Neural progenitor cell (in vitro differentiated cells): Measurements from ENCODE around the gene ASXL1. TPM values are rescaled to one million over a fixed set of nuclear protein-coding genes. Genes with fewer than 3 reads are reported as not detected.

Source experiments
- DNase-seq: peaks from one replicate; pipeline ENCODE4 v3.0.0-alpha.2; 2016; ENCODE audit warnings: low spot score
- H2AFZ ChIP-seq: fragments of 200-600 bp; sonication (generic); replicated peaks from 2 replicates; pipeline ENCODE4 v1.6.1; 2016; ENCODE audit warnings: antibody characterized with exemption
- H3F3A ChIP-seq: fragments of 200-600 bp; sonication (generic); 2 replicates; pipeline ENCODE4 v1.6.1; 2016; ENCODE audit warnings: antibody characterized with exemption, low read depth
- H3K27ac ChIP-seq: fragments of 200-600 bp; sonication (generic); 2 replicates; pipeline ENCODE4 v1.5.1; 2016; ENCODE audit warnings: mild to moderate bottlenecking
- H3K27me3 ChIP-seq: fragments of 200-600 bp; sonication (generic); 2 replicates; pipeline ENCODE4 v1.6.1; 2016; ENCODE audit warnings: mild to moderate bottlenecking, moderate library complexity
- H3K36me3 ChIP-seq: fragments of 200-600 bp; sonication (generic); 2 replicates; pipeline ENCODE4 v1.5.1; 2016
- H3K4me1 ChIP-seq: fragments of 200-600 bp; sonication (generic); 2 replicates; pipeline ENCODE4 v1.6.1; 2016; ENCODE audit warnings: mixed run types
- H3K4me2 ChIP-seq: fragments of 200-600 bp; sonication (generic); 2 replicates; pipeline ENCODE4 v1.6.1; 2016
- H3K4me3 ChIP-seq: fragments of 200-600 bp; sonication (generic); 2 replicates; pipeline ENCODE4 v1.5.1; 2016
- H3K79me2 ChIP-seq: fragments of 200-600 bp; sonication (generic); 2 replicates; pipeline ENCODE4 v1.6.1; 2016; ENCODE audit warnings: low read depth
- H3K9ac ChIP-seq: fragments of 200-600 bp; sonication (generic); 2 replicates; pipeline ENCODE4 v1.6.1; 2016
- H3K9me3 ChIP-seq: fragments of 200-600 bp; sonication (generic); 2 replicates; pipeline ENCODE4 v1.5.1; 2016; ENCODE audit warnings: low read depth
- H4K20me1 ChIP-seq: fragments of 200-600 bp; sonication (generic); 2 replicates; pipeline ENCODE4 v1.6.1; 2016; ENCODE audit warnings: low read depth
- H3K27ac Mint-ChIP-seq: 3 replicates; pipeline ENCODE4 v1.8.0; 2021; ENCODE audit warnings: mixed read lengths
- H3K27me3 Mint-ChIP-seq: 2 replicates; pipeline ENCODE4 v1.8.0; 2022; ENCODE audit warnings: low read depth, mild to moderate bottlenecking, inconsistent platforms, moderate library complexity, mixed read lengths; ENCODE audit not compliant: insufficient read depth
- H3K36me3 Mint-ChIP-seq: 3 replicates; pipeline ENCODE4 v1.8.0; 2021; ENCODE audit warnings: mixed read lengths
- H3K4me1 Mint-ChIP-seq: 3 replicates; pipeline ENCODE4 v1.8.0; 2021; ENCODE audit warnings: mixed read lengths
- H3K4me3 Mint-ChIP-seq: 3 replicates; pipeline ENCODE4 v1.8.0; 2021; ENCODE audit warnings: mild to moderate bottlenecking, moderate library complexity, mixed read lengths
- H3K9me3 Mint-ChIP-seq: 3 replicates; pipeline ENCODE4 v1.8.0; 2020; ENCODE audit warnings: mixed read lengths
- EZH2 ChIP-seq: fragments of 200-600 bp; sonication (generic); IDR thresholded peaks from 2 replicates; pipeline ENCODE4 v1.6.1; 2017; ENCODE audit warnings: antibody characterized with exemption, mild to moderate bottlenecking, moderate library complexity
- EZH2phosphoT487 ChIP-seq: fragments of 200-600 bp; sonication (generic); IDR thresholded peaks from 2 replicates; pipeline ENCODE4 v1.6.1; 2017; ENCODE audit warnings: antibody characterized with exemption
- total RNA-seq: library from RNA; depleted of rRNA; stranded (reverse); fragments of >200 nt; gene quantifications from 2 replicates; pipeline ENCODE4 v1.2.3, GENCODE V29; 2015; ENCODE audit warnings: low replicate concordance
- TF ChIP-seq, protein P1 (sequence below): fragments of 200-600 bp; sonication (generic); IDR thresholded peaks from 2 replicates; pipeline ENCODE4 v1.5.1; 2017; ENCODE audit warnings: antibody characterized with exemption, mild to moderate bottlenecking

Gene ASXL1
- total RNA-seq, 1 donor from 2014 or later, result 48.2 TPM

GRCh38 chr20:32474967-32475811 is 117.1 kb downstream of the ASXL1 start:
- Histone ChIP-seq H4K20me1 (peaks cover 91% of the 10 kb centered on the region), H3K4me2 (peak overlapping the region; percentile 62), H3K79me2 (peaks cover 74% of the 10 kb centered on the region), H3F3A (peaks cover 29% of the 10 kb centered on the region), H2AFZ (no peak overlapping the region), H3K27ac (peak overlapping the region; percentile 49), H3K27me3 (no peaks in the 10 kb centered on the region), H3K9ac (no peak overlapping the region), H3K36me3 (no peaks in the 10 kb centered on the region), H3K4me1 (peaks cover 51% of the 10 kb centered on the region), H3K4me3 (peak overlapping the region; percentile 2), H3K9me3 (no peaks in the 10 kb centered on the region)
- TF ChIP-seq EZH2phosphoT487, result no peak
- TF ChIP-seq, protein P1, sequence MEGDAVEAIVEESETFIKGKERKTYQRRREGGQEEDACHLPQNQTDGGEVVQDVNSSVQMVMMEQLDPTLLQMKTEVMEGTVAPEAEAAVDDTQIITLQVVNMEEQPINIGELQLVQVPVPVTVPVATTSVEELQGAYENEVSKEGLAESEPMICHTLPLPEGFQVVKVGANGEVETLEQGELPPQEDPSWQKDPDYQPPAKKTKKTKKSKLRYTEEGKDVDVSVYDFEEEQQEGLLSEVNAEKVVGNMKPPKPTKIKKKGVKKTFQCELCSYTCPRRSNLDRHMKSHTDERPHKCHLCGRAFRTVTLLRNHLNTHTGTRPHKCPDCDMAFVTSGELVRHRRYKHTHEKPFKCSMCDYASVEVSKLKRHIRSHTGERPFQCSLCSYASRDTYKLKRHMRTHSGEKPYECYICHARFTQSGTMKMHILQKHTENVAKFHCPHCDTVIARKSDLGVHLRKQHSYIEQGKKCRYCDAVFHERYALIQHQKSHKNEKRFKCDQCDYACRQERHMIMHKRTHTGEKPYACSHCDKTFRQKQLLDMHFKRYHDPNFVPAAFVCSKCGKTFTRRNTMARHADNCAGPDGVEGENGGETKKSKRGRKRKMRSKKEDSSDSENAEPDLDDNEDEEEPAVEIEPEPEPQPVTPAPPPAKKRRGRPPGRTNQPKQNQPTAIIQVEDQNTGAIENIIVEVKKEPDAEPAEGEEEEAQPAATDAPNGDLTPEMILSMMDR, result no peak
- no peak for TF ChIP-seq EZH2
- H3K9me3 Mint-ChIP-seq, result no peaks in the 10 kb centered on the region
- peak; percentile 70 for DNase-seq
- H3K27ac Mint-ChIP-seq, result peak overlapping the region; percentile 85
- H3K4me3 Mint-ChIP-seq, result peak overlapping the region; percentile 77
- peaks cover 75% of the 10 kb centered on the region for H3K4me1 Mint-ChIP-seq
- peaks cover 15% of the 10 kb centered on the region for H3K27me3 Mint-ChIP-seq
- peaks cover 15% of the 10 kb centered on the region for H3K36me3 Mint-ChIP-seq

- H3K4me3 Mint-ChIP-seq, result peak overlapping the region; percentile 77
- H3K4me3 ChIP-seq, result no peak overlapping the region
These were observed 118.8 kb downstream of the ASXL1 start for GRCh38 chr20:32476684-32477593.

More at GRCh38 chr20:32476684-32477593, 118.8 kb downstream of the ASXL1 start:
- Histone ChIP-seq H3F3A (peaks cover 46% of the 10 kb centered on the region), H3K9me3 (no peaks in the 10 kb centered on the region), H3K27ac (no peak overlapping the region), H3K9ac (no peak overlapping the region), H3K4me1 (peaks cover 69% of the 10 kb centered on the region), H4K20me1 (peaks cover 94% of the 10 kb centered on the region), H2AFZ (no peak overlapping the region), H3K79me2 (peaks cover 86% of the 10 kb centered on the region), H3K27me3 (no peaks in the 10 kb centered on the region), H3K36me3 (no peaks in the 10 kb centered on the region), H3K4me2 (peak overlapping the region; percentile 62)
- H3K27me3 Mint-ChIP-seq, result peaks cover 18% of the 10 kb centered on the region
- no peak for TF ChIP-seq EZH2
- no peak for TF ChIP-seq EZH2phosphoT487
- TF ChIP-seq, protein P1, result no peak
- H3K4me1 Mint-ChIP-seq, result peaks cover 78% of the 10 kb centered on the region
- peaks cover 6% of the 10 kb centered on the region for H3K36me3 Mint-ChIP-seq
- peak overlapping the region; percentile 31 for H3K27ac Mint-ChIP-seq
- no peaks in the 10 kb centered on the region for H3K9me3 Mint-ChIP-seq
- no peak for DNase-seq
